K562 (cell line): ENCODE data around the gene LRMDA. TPM values are rescaled to one million over a fixed set of nuclear protein-coding genes. Genes with fewer than 3 reads are reported as not detected.

Experiments
- ATAC-seq: fragments of 200-7000 bp; cut with Tn5 transposase; 3 replicates; pipeline ENCODE4 v1.9.1; 2020; ENCODE audit warnings: moderate library complexity
- BruUV-seq: library from RNA; stranded (reverse); fragments of 400-500 nt; replicated peaks from 2 replicates; lab custom pipeline; 2021; lab: Mats Ljungman, UMichigan
- CTCF ChIA-PET: fragments of 300-600 bp; formaldehyde crosslinking; extraction: SDS; loops from one replicate; lab custom pipeline; 2021; ENCODE audit warnings: low intra/inter-chr PET ratio; lab: Yijun Ruan, JAX
- POLR2A ChIA-PET: fragments of 300-600, 350-650 bp; sonication (Branson Sonifier 250); formaldehyde crosslinking; extraction: SDS; loops from one replicate; lab custom pipeline; 2021; ENCODE audit warnings: antibody characterized with exemption, inconsistent platforms; lab: Yijun Ruan, JAX
- DNase-seq, 4 experiments: peaks; one replicate each; pipeline versions ENCODE4 v3.0.0 to v3.0.0-alpha.2; 2011 to 2018; ENCODE audit warnings: low spot score in 3 of 4, mixed read lengths in 3 of 4; ENCODE audit errors: extremely low read depth in 1 of 4
- FAIRE-seq: peaks from 2 replicates; lab custom pipeline; 2011; peaks lifted over from hg19 to GRCh38; lab: Jason Lieb, UNC
- H2AFZ ChIP-seq: 2 replicates; pipeline ENCODE4 v1.6.0; 2011; ENCODE audit warnings: low read depth, low read length, control low read depth, inconsistent platforms
- H3K27ac ChIP-seq: fragments of 200-600 bp; 3 replicates; pipeline ENCODE4 v1.8.0; 2011; ENCODE audit warnings: low read depth, mild to moderate bottlenecking, control low read depth, inconsistent platforms, low read length, moderate library complexity, mixed read lengths; ENCODE audit errors: extremely low read depth
- H3K27me3 ChIP-seq, 2 experiments: fragments of 300-600 bp in 1 of 2; 2 replicates in 1 of 2; 3 replicates in 1 of 2; pipeline versions ENCODE4 v1.6.0 to v1.8.0; 2011; ENCODE audit warnings: inconsistent platforms in 2 of 2, low read length in 2 of 2, mild to moderate bottlenecking in 1 of 2, mixed read lengths in 1 of 2, moderate library complexity in 1 of 2; ENCODE audit not compliant: control insufficient read depth in 2 of 2, insufficient read depth in 2 of 2
- H3K36me3 ChIP-seq: fragments of 300-600 bp; 3 replicates; pipeline ENCODE4 v1.8.0; 2011; ENCODE audit warnings: mild to moderate bottlenecking, low read length, inconsistent platforms; ENCODE audit not compliant: control insufficient read depth, insufficient read depth
- H3K4me1 ChIP-seq, 2 experiments: fragments of 200-600 bp in 1 of 2; replicated peaks in 1 of 2; 2 replicates in 1 of 2; 3 replicates in 1 of 2; pipeline versions ENCODE4 v1.5.1 to v1.8.0; 2011; ENCODE audit warnings: inconsistent platforms in 2 of 2, low read length in 2 of 2, mild to moderate bottlenecking in 1 of 2, mixed read lengths in 1 of 2, moderate library complexity in 1 of 2; ENCODE audit not compliant: control insufficient read depth in 2 of 2, insufficient read depth in 2 of 2
- H3K4me2 ChIP-seq: 2 replicates; pipeline ENCODE4 v1.6.1; 2011; ENCODE audit warnings: low read length, control low read depth, inconsistent platforms, mixed read lengths; ENCODE audit not compliant: insufficient read depth
- H3K4me3 ChIP-seq: fragments of 200-600 bp; sonication (generic), shearing (Covaris generic); 2 replicates; pipeline ENCODE4 v1.5.1; 2016; ENCODE audit warnings: control low read depth, inconsistent platforms
- H3K79me2 ChIP-seq: fragments of 200-600 bp; 3 replicates; pipeline ENCODE4 v1.8.0; 2011; ENCODE audit warnings: low read length, inconsistent platforms; ENCODE audit not compliant: control insufficient read depth, insufficient read depth
- H3K9ac ChIP-seq, 2 experiments: 2 replicates each; pipeline versions ENCODE4 v1.6.0 to v1.6.1; 2011; ENCODE audit warnings: low read depth in 2 of 2, low read length in 2 of 2, control low read depth in 1 of 2, inconsistent platforms in 1 of 2, mild to moderate bottlenecking in 1 of 2, mixed read lengths in 1 of 2; ENCODE audit not compliant: insufficient read depth in 1 of 2
- H3K9me1 ChIP-seq: one replicate; pipeline ENCODE4 v1.6.0; 2011; ENCODE audit warnings: inconsistent platforms, mild to moderate bottlenecking, low read length, moderate library complexity; ENCODE audit not compliant: control insufficient read depth, insufficient read depth
- H3K9me3 ChIP-seq: replicated peaks from 2 replicates; pipeline ENCODE4 v1.5.1; 2011; ENCODE audit warnings: low read depth, low read length, inconsistent platforms; ENCODE audit not compliant: control insufficient read depth, insufficient read depth
- H4K20me1 ChIP-seq: replicated peaks from 2 replicates; pipeline ENCODE4 v1.6.1; 2011; ENCODE audit warnings: low read length, inconsistent platforms, mixed read lengths; ENCODE audit not compliant: control insufficient read depth, insufficient read depth
- DIDO1 ChIP-seq: fragments of 450-650 bp; IDR thresholded peaks from 2 replicates; pipeline ENCODE4 v1.6.1; 2016; ENCODE audit warnings: low read depth, missing biosample characterization, missing genetic modification characterization
- EHMT2 ChIP-seq: fragments of 450-650 bp; IDR thresholded peaks from 2 replicates; pipeline ENCODE4 v1.6.1; 2018; ENCODE audit warnings: antibody characterized with exemption
- GABPB1 ChIP-seq: sonication (generic); formaldehyde crosslinking; IDR thresholded peaks from 2 replicates; pipeline ENCODE4 v1.8.0; 2022; ENCODE audit warnings: mild to moderate bottlenecking, missing genetic modification reagents
- LCOR ChIP-seq: sonication (generic); formaldehyde crosslinking; IDR thresholded peaks from 2 replicates; pipeline ENCODE4 v1.8.0; 2022; ENCODE audit warnings: mild to moderate bottlenecking, missing genetic modification reagents
- MCM3 ChIP-seq: fragments of 450-650 bp; IDR thresholded peaks from 2 replicates; pipeline ENCODE4 v1.6.1; 2016
- PYGO2 ChIP-seq: fragments of 450-650 bp; IDR thresholded peaks from 2 replicates; pipeline ENCODE4 v1.6.1; 2016; ENCODE audit warnings: mild to moderate bottlenecking, missing genetic modification characterization, moderate library complexity, missing compliant biosample characterization
- RBM14 ChIP-seq: fragments of 200-400 bp; formaldehyde crosslinking; IDR thresholded peaks from 2 replicates; pipeline ENCODE4 v1.6.1; 2018; ENCODE audit warnings: low read depth, mild to moderate bottlenecking, low read length, moderate library complexity, borderline replicate concordance; ENCODE audit not compliant: insufficient read depth
- SMAD2 ChIP-seq: fragments of 150-350 bp; IDR thresholded peaks from 2 replicates; pipeline ENCODE4 v1.6.1; 2014; ENCODE audit warnings: low read depth, mild to moderate bottlenecking, low read length
- ZFPM2 ChIP-seq: fragments of 250-450 bp; sonication (Bioruptor Pico); IDR thresholded peaks from 2 replicates; pipeline ENCODE4 v1.5.1; 2022; ENCODE audit warnings: mild to moderate bottlenecking
- ZNF76 ChIP-seq: fragments of 250-450 bp; sonication (Bioruptor Pico); IDR thresholded peaks from 2 replicates; pipeline ENCODE4 v1.4.0; 2020; ENCODE audit warnings: mild to moderate bottlenecking, moderate library complexity, borderline replicate concordance
- WGBS: fragments of 100-300 bp; shearing (Covaris generic); methylation state at CpG from one replicate; pipeline ENCODE4 v1.1.6; 2016; ENCODE audit warnings: low coverage, mixed read lengths; ENCODE audit not compliant: insufficient coverage; ENCODE audit errors: missing lambda C conversion rate; 5-methylcytosine and 5-hydroxymethylcytosine counted together
- in situ Hi-C: fragments of 300-500 bp; cut with MboI; formaldehyde crosslinking; loops from 4 replicates; pipeline ENCODE4 v1.15.0; 2018; ENCODE audit warnings: inconsistent platforms, mixed read lengths
- intact Hi-C: fragments of 100-400 bp; cut with micrococcal nuclease; formaldehyde crosslinking; loops from 2 replicates; pipeline ENCODE4 v1.14.2; 2022
- polyA plus RNA-seq, 8 experiments: library from polyadenylated mRNA; depleted of rRNA in 4 of 8; stranded (reverse) in 5 of 8; unstranded in 3 of 8; fragments of >200 nt; fragmentation: Nextera tagmentation in 2 of 8; fragmentation: Illumina TruSeq in 1 of 8; extraction: Ambion mirVana in 2 of 8; extraction: Trizol in 1 of 8; gene quantifications; 2 replicates each; pipeline versions ENCODE4 v1.2.1 to v1.2.3, GENCODE V29; 2011 to 2014; ENCODE audit warnings: inconsistent platforms in 1 of 8, missing spikeins in 1 of 8
- total RNA-seq, 7 experiments: library from RNA; depleted of rRNA in 6 of 7; stranded (reverse); fragments of >200 nt in 6 of 7; fragmentation: Illumina TruSeq in 2 of 7; extraction: Trizol in 2 of 7; gene quantifications; 2 replicates each; pipeline versions ENCODE4 v1.2.1 to v1.2.3, GENCODE V29; 2011 to 2021; ENCODE audit warnings: low replicate concordance in 1 of 7
- TF ChIP-seq, protein P1 (sequence below): fragments of 450-650 bp; IDR thresholded peaks from 2 replicates; pipeline ENCODE4 v1.6.1; 2017; ENCODE audit warnings: antibody characterized with exemption
- TF ChIP-seq, protein P2 (sequence below): sonication (generic); IDR thresholded peaks from 2 replicates; pipeline ENCODE4 v1.6.1; 2016
- TF ChIP-seq, protein P3 (sequence below): sonication (generic); formaldehyde crosslinking; IDR thresholded peaks from 2 replicates; pipeline ENCODE4 v1.8.0; 2023; ENCODE audit warnings: missing genetic modification reagents, mild to moderate bottlenecking, borderline replicate concordance

The LRMDA gene
- total and polyA plus RNA-seq, 9 of the 15 experiments (the other 6 are each of a cell fraction or from before 2014, with no cell fraction given) = 0.25 TPM; not detected in 8

DNA sequence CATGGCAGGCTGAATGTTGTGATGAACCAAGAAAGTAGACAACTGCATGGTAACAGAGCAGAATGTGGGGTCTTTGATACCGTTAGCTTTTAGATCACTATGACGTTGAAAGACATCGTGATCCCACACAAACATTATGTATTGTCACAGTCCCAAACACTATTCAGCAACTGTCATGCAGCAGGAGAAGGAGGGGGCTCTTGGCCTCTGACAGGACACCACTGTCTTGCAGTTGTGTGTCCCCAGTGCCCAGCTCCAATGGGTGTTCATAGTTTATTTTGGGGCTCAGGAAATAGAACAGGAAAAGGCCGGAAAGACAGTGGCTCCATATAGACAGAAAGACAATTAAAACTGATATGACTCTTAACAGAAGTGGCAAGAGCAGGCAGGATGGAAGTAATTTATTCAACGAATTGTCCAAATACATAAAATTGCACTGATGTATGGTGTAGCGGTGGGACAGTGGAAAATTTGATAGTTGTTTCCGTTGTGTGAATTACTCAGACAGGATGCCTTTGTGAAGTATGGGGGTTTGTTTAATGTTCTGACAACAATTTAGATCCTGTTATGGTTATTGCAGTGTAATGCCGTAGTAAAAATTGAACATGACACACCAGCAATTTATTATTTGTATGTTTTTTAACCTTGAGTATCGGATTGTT is 292.0 kb downstream of the LRMDA start (continued):
- TF ChIP-seq, protein P1, sequence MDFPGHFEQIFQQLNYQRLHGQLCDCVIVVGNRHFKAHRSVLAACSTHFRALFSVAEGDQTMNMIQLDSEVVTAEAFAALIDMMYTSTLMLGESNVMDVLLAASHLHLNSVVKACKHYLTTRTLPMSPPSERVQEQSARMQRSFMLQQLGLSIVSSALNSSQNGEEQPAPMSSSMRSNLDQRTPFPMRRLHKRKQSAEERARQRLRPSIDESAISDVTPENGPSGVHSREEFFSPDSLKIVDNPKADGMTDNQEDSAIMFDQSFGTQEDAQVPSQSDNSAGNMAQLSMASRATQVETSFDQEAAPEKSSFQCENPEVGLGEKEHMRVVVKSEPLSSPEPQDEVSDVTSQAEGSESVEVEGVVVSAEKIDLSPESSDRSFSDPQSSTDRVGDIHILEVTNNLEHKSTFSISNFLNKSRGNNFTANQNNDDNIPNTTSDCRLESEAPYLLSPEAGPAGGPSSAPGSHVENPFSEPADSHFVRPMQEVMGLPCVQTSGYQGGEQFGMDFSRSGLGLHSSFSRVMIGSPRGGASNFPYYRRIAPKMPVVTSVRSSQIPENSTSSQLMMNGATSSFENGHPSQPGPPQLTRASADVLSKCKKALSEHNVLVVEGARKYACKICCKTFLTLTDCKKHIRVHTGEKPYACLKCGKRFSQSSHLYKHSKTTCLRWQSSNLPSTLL = no peak
- TF ChIP-seq ZNF76 (CRISPR knock-in tag) = no peak
- TF ChIP-seq, protein P2, sequence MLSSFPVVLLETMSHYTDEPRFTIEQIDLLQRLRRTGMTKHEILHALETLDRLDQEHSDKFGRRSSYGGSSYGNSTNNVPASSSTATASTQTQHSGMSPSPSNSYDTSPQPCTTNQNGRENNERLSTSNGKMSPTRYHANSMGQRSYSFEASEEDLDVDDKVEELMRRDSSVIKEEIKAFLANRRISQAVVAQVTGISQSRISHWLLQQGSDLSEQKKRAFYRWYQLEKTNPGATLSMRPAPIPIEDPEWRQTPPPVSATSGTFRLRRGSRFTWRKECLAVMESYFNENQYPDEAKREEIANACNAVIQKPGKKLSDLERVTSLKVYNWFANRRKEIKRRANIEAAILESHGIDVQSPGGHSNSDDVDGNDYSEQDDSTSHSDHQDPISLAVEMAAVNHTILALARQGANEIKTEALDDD = no peak
- no peak for TF ChIP-seq GABPB1 (CRISPR knock-in tag)
- no peak for TF ChIP-seq LCOR
- no peak for TF ChIP-seq PYGO2

DNA sequence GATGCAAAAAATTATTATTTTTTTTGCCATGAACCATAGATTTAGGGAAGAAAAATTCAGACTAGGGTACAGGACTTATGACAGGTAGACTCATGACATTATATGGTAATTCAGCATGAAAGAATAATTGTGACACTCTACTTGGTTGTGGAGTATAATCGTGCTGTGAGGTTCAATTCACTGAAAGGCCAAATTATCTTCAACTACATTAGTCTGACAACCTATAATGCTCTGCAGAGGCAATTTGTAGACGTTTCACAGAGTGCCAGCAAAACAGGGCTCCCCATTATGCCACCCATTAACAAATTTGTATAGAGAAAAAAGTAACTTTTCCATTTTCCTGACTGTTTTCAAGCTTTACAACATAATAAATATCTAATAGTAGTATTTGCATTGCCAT is 292.6 kb downstream of the LRMDA start:
- no TSS peak for BruUV-seq
- DNase-seq (no peak), FAIRE-seq (no peak), ATAC-seq (no peak)
- WGBS = 0% methylated on average over 2 of the region's 2 CpGs
- no peak overlapping the region for H3K27ac ChIP-seq
- H3K9me3 ChIP-seq = no peaks in the 10 kb centered on the region
- H4K20me1 ChIP-seq = no peaks in the 10 kb centered on the region
- no peak for TF ChIP-seq EHMT2
- TF ChIP-seq DIDO1 (tag) = no peak
- TF ChIP-seq RBM14 = no peak
- no peak for TF ChIP-seq ZFPM2 (CRISPR knock-in tag)
- TF ChIP-seq, protein P3, sequence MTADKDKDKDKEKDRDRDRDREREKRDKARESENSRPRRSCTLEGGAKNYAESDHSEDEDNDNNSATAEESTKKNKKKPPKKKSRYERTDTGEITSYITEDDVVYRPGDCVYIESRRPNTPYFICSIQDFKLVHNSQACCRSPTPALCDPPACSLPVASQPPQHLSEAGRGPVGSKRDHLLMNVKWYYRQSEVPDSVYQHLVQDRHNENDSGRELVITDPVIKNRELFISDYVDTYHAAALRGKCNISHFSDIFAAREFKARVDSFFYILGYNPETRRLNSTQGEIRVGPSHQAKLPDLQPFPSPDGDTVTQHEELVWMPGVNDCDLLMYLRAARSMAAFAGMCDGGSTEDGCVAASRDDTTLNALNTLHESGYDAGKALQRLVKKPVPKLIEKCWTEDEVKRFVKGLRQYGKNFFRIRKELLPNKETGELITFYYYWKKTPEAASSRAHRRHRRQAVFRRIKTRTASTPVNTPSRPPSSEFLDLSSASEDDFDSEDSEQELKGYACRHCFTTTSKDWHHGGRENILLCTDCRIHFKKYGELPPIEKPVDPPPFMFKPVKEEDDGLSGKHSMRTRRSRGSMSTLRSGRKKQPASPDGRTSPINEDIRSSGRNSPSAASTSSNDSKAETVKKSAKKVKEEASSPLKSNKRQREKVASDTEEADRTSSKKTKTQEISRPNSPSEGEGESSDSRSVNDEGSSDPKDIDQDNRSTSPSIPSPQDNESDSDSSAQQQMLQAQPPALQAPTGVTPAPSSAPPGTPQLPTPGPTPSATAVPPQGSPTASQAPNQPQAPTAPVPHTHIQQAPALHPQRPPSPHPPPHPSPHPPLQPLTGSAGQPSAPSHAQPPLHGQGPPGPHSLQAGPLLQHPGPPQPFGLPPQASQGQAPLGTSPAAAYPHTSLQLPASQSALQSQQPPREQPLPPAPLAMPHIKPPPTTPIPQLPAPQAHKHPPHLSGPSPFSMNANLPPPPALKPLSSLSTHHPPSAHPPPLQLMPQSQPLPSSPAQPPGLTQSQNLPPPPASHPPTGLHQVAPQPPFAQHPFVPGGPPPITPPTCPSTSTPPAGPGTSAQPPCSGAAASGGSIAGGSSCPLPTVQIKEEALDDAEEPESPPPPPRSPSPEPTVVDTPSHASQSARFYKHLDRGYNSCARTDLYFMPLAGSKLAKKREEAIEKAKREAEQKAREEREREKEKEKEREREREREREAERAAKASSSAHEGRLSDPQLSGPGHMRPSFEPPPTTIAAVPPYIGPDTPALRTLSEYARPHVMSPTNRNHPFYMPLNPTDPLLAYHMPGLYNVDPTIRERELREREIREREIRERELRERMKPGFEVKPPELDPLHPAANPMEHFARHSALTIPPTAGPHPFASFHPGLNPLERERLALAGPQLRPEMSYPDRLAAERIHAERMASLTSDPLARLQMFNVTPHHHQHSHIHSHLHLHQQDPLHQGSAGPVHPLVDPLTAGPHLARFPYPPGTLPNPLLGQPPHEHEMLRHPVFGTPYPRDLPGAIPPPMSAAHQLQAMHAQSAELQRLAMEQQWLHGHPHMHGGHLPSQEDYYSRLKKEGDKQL (CRISPR knock-in tag) = no peak
- no peak for TF ChIP-seq SMAD2
- TF ChIP-seq MCM3 = no peak
- intact Hi-C loops (no loop called here), in situ Hi-C loops (no loop called here)
- no peak overlapping the region for H3K4me3 ChIP-seq
- no peak overlapping the region for H3K9ac ChIP-seq
- H3K36me3 ChIP-seq = no peaks in the 10 kb centered on the region
- H3K79me2 ChIP-seq = no peaks in the 10 kb centered on the region
- ChIA-PET POLR2A (no interaction called here), CTCF (no interaction called here)
- no peak overlapping the region for H3K4me2 ChIP-seq
- no peaks in the 10 kb centered on the region for H3K9me1 ChIP-seq
- H3K4me1 ChIP-seq = no peaks in the 10 kb centered on the region
- H3K27me3 ChIP-seq = no peaks in the 10 kb centered on the region; a peak in 1 of 5 replicates
- no peak overlapping the region for H2AFZ ChIP-seq
